ENCODE measurements around the gene CD37. TPM values are rescaled to one million over a fixed set of nuclear protein-coding genes. Genes with fewer than 3 reads are reported as not detected.
"Not testable (repeated sequence)": the region's sequence is repeated elsewhere in the genome, so short reads cannot be mapped to it uniquely, and the experiment has no call there.

The CD37 gene, protein sequence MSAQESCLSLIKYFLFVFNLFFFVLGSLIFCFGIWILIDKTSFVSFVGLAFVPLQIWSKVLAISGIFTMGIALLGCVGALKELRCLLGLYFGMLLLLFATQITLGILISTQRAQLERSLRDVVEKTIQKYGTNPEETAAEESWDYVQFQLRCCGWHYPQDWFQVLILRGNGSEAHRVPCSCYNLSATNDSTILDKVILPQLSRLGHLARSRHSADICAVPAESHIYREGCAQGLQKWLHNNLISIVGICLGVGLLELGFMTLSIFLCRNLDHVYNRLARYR
- total RNA-seq (ENCODE audit: unreplicated experiment), result not detected
- long read RNA-seq, result 0 reads

DNA sequence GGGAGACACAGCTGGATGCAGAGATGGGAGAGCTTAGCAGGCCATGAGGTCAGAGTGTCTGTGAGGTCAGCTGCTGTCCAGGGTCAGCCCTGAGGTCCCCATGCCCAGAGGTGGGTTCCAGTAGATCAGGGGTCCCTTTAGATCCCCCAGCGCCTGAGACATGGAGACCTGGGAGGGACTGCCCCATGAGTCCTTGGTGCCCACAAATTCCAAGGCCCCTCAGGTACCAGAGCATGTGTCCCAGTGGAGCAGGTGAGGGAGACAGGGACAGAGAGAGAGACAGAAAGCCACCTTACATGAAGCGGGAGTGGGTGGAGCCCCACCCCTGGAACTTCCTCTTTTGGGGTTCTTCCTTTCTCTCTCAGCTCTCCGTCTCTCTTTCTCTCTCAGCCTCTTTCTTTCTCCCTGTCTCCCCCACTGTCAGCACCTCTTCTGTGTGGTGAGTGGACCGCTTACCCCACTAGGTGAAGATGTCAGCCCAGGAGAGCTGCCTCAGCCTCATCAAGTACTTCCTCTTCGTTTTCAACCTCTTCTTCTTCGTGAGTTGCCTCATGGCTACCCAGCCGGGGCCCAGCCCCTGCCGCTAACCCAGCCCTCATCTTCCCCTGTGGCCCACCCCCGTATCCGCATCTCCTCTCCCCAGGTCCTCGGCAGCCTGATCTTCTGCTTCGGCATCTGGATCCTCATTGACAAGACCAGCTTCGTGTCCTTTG is at the start of gene CD37:
CD37 (plus strand) TSS at position 336 of the 713 bp plus-strand sequence; CDS start at position 471, 135 bp downstream.
- H3K4me3 Mint-ChIP-seq (ENCODE audit: unreplicated experiment), result no peak within 1 kb of the TSS
- H3K9me3 Mint-ChIP-seq (ENCODE audit: unreplicated experiment), result peaks cover 19% of the 10 kb centered on the region
- H3K36me3 Mint-ChIP-seq (ENCODE audit: unreplicated experiment), result peaks cover 3% of the 10 kb centered on the region
- peaks cover 9% of the 10 kb centered on the region for H3K4me1 Mint-ChIP-seq (ENCODE audit: low read depth, unreplicated experiment)
- no peak within 1 kb of the TSS for H3K27ac Mint-ChIP-seq (ENCODE audit: unreplicated experiment)
- H3K27me3 Mint-ChIP-seq (ENCODE audit: unreplicated experiment), result peaks cover 26% of the 10 kb centered on the region
- no peak for DNase-seq
- TF ChIP-seq, protein P1, sequence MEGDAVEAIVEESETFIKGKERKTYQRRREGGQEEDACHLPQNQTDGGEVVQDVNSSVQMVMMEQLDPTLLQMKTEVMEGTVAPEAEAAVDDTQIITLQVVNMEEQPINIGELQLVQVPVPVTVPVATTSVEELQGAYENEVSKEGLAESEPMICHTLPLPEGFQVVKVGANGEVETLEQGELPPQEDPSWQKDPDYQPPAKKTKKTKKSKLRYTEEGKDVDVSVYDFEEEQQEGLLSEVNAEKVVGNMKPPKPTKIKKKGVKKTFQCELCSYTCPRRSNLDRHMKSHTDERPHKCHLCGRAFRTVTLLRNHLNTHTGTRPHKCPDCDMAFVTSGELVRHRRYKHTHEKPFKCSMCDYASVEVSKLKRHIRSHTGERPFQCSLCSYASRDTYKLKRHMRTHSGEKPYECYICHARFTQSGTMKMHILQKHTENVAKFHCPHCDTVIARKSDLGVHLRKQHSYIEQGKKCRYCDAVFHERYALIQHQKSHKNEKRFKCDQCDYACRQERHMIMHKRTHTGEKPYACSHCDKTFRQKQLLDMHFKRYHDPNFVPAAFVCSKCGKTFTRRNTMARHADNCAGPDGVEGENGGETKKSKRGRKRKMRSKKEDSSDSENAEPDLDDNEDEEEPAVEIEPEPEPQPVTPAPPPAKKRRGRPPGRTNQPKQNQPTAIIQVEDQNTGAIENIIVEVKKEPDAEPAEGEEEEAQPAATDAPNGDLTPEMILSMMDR (IDR thresholded peaks at IDR 0.05; ENCODE audit: partially characterized antibody, unreplicated experiment), result no peak

DNA sequence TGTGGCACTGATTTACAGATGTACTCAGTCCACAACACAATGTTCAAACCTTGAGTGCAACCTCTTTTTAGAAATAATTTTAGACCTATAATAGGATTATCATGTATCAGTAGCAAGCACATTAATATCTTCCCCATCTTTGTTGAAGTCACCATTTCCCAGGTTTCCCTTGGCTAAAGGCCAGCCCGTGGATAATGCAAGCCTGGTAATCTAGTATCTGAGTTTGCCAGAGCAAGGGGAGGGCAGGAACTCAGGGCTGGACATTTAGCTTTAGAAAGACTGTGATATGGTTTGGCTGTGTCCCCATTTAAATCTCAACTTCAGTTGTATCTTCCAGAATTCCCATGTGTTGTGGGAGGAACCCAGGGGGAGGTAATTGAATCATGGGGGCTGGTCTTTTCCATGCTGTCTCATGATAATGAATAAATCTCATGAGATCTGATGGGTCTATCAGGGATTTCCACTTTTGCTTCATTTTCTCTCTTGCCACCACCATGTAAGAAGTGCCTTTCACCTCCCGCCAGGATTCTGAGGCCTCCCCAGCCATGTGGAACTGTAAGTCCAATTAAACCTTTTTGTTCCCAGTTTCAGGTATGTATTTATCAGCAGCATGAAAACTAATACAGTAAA is 48.0 kb upstream of the CD37 start:
- Mint-ChIP-seq H3K9me3 (ENCODE audit: unreplicated experiment) (peaks cover 9% of the 10 kb centered on the region), H3K27ac (ENCODE audit: unreplicated experiment) (no peak overlapping the region), H3K4me1 (ENCODE audit: low read depth, unreplicated experiment) (no peaks in the 10 kb centered on the region), H3K4me3 (ENCODE audit: unreplicated experiment) (no peak overlapping the region), H3K27me3 (ENCODE audit: unreplicated experiment) (no peaks in the 10 kb centered on the region), H3K36me3 (ENCODE audit: unreplicated experiment) (peaks cover 11% of the 10 kb centered on the region)
- TF ChIP-seq, protein P1 (IDR thresholded peaks at IDR 0.05; ENCODE audit: partially characterized antibody, unreplicated experiment), result no peak
- DNase-seq, result no peak

DNA sequence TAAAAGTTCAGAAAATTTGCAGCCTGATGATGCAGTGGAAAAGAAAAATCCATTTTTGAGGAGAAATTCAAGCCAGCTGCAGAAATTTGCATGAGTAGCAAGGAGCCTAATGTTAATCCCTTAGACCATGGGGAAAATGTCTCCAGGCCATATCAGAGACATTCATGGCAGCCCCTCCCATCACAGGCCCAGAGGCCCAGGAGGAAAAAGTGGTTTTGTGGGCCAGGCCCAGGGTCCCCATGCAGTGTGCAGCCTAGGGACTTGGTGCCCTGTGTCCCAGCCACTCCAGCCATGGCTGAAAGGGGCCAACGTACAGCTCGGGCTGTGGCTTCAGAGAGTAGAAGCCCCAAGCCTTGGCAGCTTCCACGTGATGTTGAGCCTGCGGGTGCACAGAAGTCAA is 47.0 kb upstream of the CD37 start:
- DNase-seq; H3K4me1 Mint-ChIP-seq (ENCODE audit: low read depth, unreplicated experiment); H3K9me3 Mint-ChIP-seq (ENCODE audit: unreplicated experiment); H3K27ac Mint-ChIP-seq (ENCODE audit: unreplicated experiment); H3K27me3 Mint-ChIP-seq (ENCODE audit: unreplicated experiment); H3K4me3 Mint-ChIP-seq (ENCODE audit: unreplicated experiment): not testable (repeated sequence)
- H3K36me3 Mint-ChIP-seq (ENCODE audit: unreplicated experiment), result peaks cover 11% of the 10 kb centered on the region

GRCh38 chr19:49289286-49289685 is 45.9 kb upstream of the CD37 start:
- H3K27ac Mint-ChIP-seq (ENCODE audit: unreplicated experiment); H3K27me3 Mint-ChIP-seq (ENCODE audit: unreplicated experiment); H3K4me1 Mint-ChIP-seq (ENCODE audit: low read depth, unreplicated experiment); DNase-seq; H3K9me3 Mint-ChIP-seq (ENCODE audit: unreplicated experiment); H3K4me3 Mint-ChIP-seq (ENCODE audit: unreplicated experiment): not testable (repeated sequence)
- peaks cover 11% of the 10 kb centered on the region for H3K36me3 Mint-ChIP-seq (ENCODE audit: unreplicated experiment)

DNA sequence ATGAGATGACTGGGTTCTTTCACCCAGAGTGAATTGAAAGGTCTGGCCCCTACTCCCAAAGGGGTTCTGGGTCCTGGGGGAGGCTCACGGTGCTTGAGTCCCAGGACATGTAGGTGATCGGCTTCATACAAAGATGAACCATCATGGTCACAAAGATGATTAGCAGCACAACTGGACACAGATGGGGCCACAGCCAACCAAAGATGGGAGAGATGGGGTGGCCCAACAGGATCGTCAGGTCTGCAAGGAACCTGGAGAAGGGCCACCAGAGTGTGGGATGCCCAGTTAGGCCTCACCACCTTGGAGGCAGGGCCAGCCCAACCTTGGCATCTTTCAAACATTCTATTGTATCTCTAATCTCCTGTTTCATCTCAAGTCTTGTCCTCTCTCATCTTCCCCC is 44.7 kb upstream of the CD37 start:
- Mint-ChIP-seq H3K27me3 (ENCODE audit: unreplicated experiment) (no peaks in the 10 kb centered on the region), H3K27ac (ENCODE audit: unreplicated experiment) (no peak overlapping the region), H3K4me1 (ENCODE audit: low read depth, unreplicated experiment) (no peaks in the 10 kb centered on the region), H3K36me3 (ENCODE audit: unreplicated experiment) (peaks cover 11% of the 10 kb centered on the region), H3K9me3 (ENCODE audit: unreplicated experiment) (peaks cover 7% of the 10 kb centered on the region), H3K4me3 (ENCODE audit: unreplicated experiment) (no peak overlapping the region)
- TF ChIP-seq, protein P1 (IDR thresholded peaks at IDR 0.05; ENCODE audit: partially characterized antibody, unreplicated experiment), result no peak
- no peak for DNase-seq

All from glutamatergic neuron (in vitro differentiated cells).